GM20000 (cell line): ENCODE results near the gene PRKG2.

Source experiments
- DNase-seq: peaks from one replicate; pipeline ENCODE4 v3.0.0; 2012; ENCODE audit warnings: low spot score
- TF ChIP-seq, protein P1 (sequence below): IDR thresholded peaks from 2 replicates; pipeline ENCODE4 v1.5.1; 2012; ENCODE audit warnings: mild to moderate bottlenecking, control low read depth; ENCODE audit errors: extremely low read depth, missing control alignments

PRKG2 gene, protein sequence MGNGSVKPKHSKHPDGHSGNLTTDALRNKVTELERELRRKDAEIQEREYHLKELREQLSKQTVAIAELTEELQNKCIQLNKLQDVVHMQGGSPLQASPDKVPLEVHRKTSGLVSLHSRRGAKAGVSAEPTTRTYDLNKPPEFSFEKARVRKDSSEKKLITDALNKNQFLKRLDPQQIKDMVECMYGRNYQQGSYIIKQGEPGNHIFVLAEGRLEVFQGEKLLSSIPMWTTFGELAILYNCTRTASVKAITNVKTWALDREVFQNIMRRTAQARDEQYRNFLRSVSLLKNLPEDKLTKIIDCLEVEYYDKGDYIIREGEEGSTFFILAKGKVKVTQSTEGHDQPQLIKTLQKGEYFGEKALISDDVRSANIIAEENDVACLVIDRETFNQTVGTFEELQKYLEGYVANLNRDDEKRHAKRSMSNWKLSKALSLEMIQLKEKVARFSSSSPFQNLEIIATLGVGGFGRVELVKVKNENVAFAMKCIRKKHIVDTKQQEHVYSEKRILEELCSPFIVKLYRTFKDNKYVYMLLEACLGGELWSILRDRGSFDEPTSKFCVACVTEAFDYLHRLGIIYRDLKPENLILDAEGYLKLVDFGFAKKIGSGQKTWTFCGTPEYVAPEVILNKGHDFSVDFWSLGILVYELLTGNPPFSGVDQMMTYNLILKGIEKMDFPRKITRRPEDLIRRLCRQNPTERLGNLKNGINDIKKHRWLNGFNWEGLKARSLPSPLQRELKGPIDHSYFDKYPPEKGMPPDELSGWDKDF

DNA sequence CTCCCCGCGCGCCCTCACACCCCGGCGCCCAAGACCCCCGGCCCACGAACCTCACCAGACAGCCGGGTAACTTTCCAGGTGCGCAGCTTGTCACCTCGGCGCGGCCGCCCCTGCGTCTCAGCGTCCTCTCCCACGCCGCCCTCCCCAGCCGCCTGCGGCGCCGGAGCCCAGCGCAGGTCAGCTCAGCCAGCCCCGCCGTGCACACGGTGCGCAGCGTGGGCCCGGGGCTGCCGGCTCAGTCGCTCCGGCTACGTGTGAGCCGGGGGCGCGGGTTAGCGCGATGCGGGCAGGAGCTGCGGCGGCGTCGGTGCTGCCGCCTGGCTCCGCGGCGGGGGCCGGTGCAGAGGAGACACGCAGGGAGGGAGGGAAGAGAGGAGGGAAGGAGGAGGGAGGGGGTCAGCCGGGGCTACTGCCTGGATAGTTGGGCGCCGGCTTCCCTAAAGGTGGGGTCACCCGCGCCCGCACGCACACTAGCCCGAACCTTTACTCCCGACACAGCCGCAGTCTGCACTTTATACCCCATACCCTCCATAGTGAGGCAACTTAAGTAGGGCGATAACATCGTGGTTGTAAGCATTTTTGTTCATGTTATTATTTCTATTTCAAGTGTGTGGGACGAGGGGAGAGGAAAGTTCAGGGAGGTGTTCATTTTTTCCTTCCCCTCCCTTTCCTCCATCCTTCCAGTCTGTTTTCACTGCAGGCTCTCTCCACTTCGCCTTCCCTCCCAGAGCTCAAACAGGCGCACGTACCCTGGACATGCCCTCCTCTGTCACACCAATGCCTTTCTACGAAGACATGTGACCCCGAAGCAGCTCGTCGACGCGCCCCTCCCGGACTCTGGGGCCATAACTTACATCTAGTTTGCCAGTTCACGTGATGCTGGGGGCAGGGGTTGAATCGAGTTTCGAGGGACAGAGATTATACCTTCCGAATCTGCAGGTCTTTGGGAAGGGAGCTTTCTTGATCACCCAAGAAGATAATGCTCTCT, at the start of gene PRKG2:
Gene PRKG2, minus strand, starts transcription at position 342 of the 988 bp plus-strand sequence. CDS start 10,175 bp downstream, outside the sequence.
- TF ChIP-seq, protein P1, sequence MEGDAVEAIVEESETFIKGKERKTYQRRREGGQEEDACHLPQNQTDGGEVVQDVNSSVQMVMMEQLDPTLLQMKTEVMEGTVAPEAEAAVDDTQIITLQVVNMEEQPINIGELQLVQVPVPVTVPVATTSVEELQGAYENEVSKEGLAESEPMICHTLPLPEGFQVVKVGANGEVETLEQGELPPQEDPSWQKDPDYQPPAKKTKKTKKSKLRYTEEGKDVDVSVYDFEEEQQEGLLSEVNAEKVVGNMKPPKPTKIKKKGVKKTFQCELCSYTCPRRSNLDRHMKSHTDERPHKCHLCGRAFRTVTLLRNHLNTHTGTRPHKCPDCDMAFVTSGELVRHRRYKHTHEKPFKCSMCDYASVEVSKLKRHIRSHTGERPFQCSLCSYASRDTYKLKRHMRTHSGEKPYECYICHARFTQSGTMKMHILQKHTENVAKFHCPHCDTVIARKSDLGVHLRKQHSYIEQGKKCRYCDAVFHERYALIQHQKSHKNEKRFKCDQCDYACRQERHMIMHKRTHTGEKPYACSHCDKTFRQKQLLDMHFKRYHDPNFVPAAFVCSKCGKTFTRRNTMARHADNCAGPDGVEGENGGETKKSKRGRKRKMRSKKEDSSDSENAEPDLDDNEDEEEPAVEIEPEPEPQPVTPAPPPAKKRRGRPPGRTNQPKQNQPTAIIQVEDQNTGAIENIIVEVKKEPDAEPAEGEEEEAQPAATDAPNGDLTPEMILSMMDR, result no peak

DNA sequence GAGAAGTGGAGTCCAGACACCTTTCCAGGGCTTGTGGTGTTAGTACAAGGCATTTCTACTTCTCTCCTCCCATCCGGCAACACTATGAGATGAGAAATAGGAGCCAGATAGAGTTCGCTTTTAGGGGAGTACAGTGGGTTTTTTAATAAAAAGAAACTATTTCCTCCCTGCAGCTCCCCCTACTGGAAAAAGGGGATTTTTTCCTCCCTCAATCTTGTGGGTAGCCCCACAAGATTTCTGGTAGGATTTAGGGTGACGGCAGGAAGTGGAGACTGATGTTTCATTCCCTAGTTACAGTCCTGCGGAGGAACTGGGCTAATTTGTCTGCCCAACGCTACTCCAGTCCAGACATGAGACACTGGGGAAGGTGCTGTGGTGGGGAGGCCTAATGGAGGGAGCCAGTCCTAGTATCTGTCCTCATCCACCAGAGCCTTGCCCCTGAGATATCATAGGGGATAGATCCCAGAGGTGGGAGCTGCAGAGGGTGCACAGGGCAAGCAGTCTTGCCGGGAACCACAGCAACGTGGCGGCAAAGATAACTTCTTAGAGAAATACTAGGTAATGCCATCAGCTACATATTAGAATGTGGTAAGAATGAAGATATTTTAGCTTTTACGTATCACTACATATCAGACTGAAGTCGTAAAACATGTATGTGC, 45.5 kb upstream of the PRKG2 start:
- TF ChIP-seq, protein P1, result no peak
- DNase-seq, result no peak

More for the DNA sequence above, at the start of gene PRKG2:
- no peak for DNase-seq

DNA sequence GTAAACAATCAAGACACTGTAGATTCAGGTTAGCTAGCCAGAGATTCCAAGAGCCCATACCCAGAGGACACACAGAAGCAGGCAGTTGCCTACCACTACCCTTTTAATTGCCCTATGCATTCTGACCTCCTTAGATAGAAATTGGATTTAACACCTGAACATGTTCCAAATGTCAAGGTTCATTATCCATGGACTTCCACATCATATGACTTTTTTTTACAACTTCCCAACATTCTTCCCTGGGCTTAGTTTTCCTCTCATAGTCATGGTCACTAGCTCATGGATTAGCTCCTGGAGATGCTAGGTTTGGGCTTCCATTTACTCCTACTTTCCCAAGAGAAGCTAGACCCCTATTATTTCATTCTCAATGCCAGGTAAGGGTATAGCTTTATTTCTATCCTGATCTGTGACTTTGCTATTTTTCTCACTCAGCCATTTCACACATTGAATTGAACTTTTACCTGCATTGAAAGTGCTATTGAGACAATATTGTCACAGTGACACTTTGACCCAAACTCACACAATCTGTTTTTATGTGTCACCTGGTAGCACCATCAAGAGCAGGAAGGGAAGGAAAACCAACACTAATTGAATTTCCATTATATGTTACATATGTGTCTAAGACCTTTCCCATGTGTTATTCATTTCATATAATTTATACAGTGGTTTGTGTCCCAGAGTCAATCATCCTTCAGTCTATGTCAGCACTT, 44.0 kb upstream of the PRKG2 start:
- TF ChIP-seq, protein P1, result no peak
- DNase-seq, result no peak

DNA sequence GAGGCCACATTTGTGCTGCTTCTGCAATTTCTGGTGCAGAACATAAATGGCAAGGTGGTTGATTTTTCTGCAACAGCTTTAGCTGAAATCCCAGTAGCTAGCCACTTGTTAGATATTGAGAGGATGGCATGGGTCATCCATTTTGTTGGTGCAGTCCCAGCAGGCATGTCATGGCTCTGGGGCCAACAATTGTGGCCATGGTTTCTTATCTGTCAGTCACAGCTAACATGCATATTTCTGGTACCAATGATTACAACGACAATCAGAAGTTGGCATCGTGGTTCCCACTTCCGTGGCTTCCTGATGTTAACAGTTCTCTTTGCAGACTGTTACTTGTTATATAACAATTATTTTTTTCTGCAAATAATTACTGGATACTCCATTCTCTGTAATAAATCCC, 42.8 kb upstream of the PRKG2 start:
- TF ChIP-seq, protein P1, result no peak
- DNase-seq, result no peak

DNA sequence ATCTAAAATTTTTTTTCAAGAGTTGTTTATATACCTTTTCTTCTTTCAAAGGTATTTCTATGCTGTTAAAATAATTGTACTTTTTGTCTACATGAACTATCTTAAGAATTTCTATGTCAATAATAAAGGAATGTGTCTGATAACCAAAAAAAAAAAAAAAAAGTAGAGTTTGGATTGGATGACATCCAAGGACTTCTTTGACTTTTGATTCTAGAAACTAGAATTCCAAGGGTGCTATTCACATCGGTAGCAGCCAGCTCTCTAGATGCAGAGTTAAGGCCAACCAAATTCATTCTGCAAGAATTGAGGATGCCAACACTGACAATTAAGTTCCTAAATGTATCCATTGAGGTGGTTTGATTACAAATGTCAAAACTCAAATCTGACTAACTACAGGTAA, 42.0 kb upstream of the PRKG2 start:
- no peak for DNase-seq
- TF ChIP-seq, protein P1, result no peak
